Mucosa of rectum (tissue), 2 donors: ENCODE data around the gene ADAT3.
"Not testable (repeated sequence)": the region's sequence is repeated elsewhere in the genome, so short reads cannot be mapped to it uniquely, and the experiment has no call there.

Experiments
- H3K27ac ChIP-seq, 2 donors: one replicate each; pipeline ENCODE4 v1.7.0; 2013; ENCODE audit warnings: inconsistent platforms in 2 of 2, low read depth in 2 of 2, low read length in 2 of 2
- H3K27me3 ChIP-seq, 2 donors: one replicate each; pipeline ENCODE4 v1.7.0; 2013; ENCODE audit warnings: low read length in 2 of 2; ENCODE audit not compliant: control insufficient read depth in 2 of 2, insufficient read depth in 2 of 2
- H3K36me3 ChIP-seq, 2 donors: one replicate each; pipeline ENCODE4 v1.7.0; 2013; ENCODE audit warnings: low read length in 2 of 2; ENCODE audit not compliant: control insufficient read depth in 2 of 2, insufficient read depth in 2 of 2
- H3K4me1 ChIP-seq, 2 donors: one replicate each; pipeline ENCODE4 v1.7.0; 2013; ENCODE audit warnings: low read length in 2 of 2, mild to moderate bottlenecking in 1 of 2; ENCODE audit not compliant: control insufficient read depth in 2 of 2, insufficient read depth in 2 of 2
- H3K4me3 ChIP-seq, 2 donors: one replicate each; pipeline ENCODE4 v1.7.0; 2013; ENCODE audit warnings: low read length in 2 of 2
- H3K9ac ChIP-seq, 2 donors: one replicate each; pipeline ENCODE4 v1.7.0; 2013; ENCODE audit warnings: low read length in 2 of 2, low read depth in 1 of 2, mild to moderate bottlenecking in 1 of 2
- H3K9me3 ChIP-seq, 2 donors: one replicate each; pipeline ENCODE4 v1.7.0; 2013; ENCODE audit warnings: low read length in 2 of 2; ENCODE audit not compliant: control insufficient read depth in 2 of 2
- donor health status: healthy.
- donor health status: Normal muscosa, but diverticular disease.

The ADAT3 gene

GRCh38 chr19:1875646-1876495, 29.3 kb upstream of the ADAT3 start:
- Histone ChIP-seq H3K36me3 (peaks cover 2 to 4% of the 10 kb centered on the region in 2 donors), H3K9ac (peak overlapping the region; percentile 89 to 95), H3K27me3 (no peaks in the 10 kb centered on the region), H3K27ac (peak overlapping the region; percentile 91 to 95), H3K4me3 (peak overlapping the region; percentile 90 to 99), H3K9me3 (no peaks in the 10 kb centered on the region), H3K4me1 (peaks cover 20 to 23% of the 10 kb centered on the region in 2 donors)

GRCh38 chr19:1876496-1877279, 28.5 kb upstream of the ADAT3 start:
- H3K27me3 ChIP-seq, H3K9me3 ChIP-seq, H3K36me3 ChIP-seq: not testable (repeated sequence)
- H3K9ac ChIP-seq = peak overlapping the region; percentile 75 to 95
- peak overlapping the region; percentile 91 to 95 for H3K27ac ChIP-seq
- H3K4me3 ChIP-seq = peak overlapping the region; percentile 67 to 90
- peaks cover 20 to 23% of the 10 kb centered on the region in 2 donors for H3K4me1 ChIP-seq

DNA sequence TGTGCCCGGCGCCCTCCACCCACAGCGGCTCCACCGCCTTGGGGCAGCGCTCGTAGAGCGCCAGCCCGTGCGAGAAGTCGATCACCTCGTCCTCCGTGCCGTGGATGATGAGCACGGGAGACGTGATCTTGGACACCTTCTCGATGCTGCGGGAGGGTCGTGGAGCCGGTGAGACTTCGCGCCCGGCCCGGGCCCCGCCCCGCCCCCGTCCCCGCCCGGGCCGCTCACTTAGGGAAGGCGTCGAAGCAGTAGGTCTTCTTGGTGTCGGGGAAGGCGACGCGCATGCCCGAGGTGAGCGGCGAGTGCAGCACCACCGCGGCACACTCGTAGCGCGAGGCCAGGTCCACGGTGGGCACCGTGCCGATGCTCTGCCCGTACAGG, 27.9 kb upstream of the ADAT3 start:
- H3K27me3 ChIP-seq, H3K27ac ChIP-seq, H3K9me3 ChIP-seq, H3K9ac ChIP-seq, H3K4me3 ChIP-seq, H3K36me3 ChIP-seq: not testable (repeated sequence)
- peaks cover 20 to 27% of the 10 kb centered on the region in 2 donors for H3K4me1 ChIP-seq

DNA sequence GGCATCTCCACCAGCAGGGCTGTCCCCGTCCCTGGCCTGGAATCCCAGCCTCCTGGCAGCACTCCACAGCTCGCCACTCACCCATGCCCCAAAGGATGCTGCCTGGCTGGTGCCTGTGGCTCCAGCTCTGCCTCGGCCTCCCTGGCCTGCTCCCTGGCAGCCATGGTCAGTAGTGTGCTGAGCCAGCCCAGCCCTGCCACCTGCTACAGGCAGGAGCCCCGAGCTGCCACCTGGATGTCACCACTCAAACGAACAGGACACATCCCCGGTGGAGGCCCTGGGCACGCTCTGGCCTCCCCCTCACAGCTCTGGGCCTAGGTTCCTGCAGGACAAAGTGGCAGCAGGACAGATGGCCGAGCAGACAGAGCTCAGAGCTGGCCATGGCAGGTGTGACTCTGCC, 26.6 kb upstream of the ADAT3 start:
- not testable (repeated sequence) for H3K27me3 ChIP-seq, H3K27ac ChIP-seq, H3K4me3 ChIP-seq, H3K36me3 ChIP-seq, H3K9me3 ChIP-seq, H3K9ac ChIP-seq
- peaks cover 27 to 30% of the 10 kb centered on the region in 2 donors for H3K4me1 ChIP-seq

DNA sequence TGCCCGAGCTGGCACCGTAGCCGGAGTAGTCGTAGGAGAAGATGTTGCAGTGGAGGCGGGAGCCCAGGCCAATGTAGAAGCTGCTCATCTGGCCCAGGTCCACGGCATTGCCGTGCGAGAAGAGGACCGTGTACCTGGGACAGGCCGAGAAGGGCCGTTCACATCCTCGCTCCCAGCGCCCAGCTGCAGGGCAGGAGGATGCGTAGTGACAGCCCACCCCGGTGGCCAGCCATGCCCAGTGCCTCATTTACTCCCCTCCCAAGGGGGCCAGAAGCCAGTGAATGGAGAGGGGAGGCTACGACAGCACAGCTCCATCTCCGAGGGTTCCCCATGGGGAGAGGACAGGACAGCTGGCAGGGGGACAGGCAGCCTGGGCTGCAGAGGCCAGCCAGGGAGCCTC, 25.2 kb upstream of the ADAT3 start:
- H3K36me3 ChIP-seq, H3K9ac ChIP-seq, H3K4me3 ChIP-seq, H3K27ac ChIP-seq, H3K27me3 ChIP-seq, H3K9me3 ChIP-seq: not testable (repeated sequence)
- peaks cover 27 to 32% of the 10 kb centered on the region in 2 donors for H3K4me1 ChIP-seq

- Histone ChIP-seq H3K27me3 (no peaks in the 10 kb centered on the region), H3K4me3 (no peak overlapping the region), H3K27ac (no peak overlapping the region), H3K4me1 (peaks cover 25 to 32% of the 10 kb centered on the region in 2 donors), H3K9me3 (no peaks in the 10 kb centered on the region), H3K9ac (no peak overlapping the region), H3K36me3 (peaks cover 0 to 4% of the 10 kb centered on the region in 2 donors)
Observed at GRCh38 chr19:1880611-1881392, 24.4 kb upstream of the ADAT3 start.

DNA sequence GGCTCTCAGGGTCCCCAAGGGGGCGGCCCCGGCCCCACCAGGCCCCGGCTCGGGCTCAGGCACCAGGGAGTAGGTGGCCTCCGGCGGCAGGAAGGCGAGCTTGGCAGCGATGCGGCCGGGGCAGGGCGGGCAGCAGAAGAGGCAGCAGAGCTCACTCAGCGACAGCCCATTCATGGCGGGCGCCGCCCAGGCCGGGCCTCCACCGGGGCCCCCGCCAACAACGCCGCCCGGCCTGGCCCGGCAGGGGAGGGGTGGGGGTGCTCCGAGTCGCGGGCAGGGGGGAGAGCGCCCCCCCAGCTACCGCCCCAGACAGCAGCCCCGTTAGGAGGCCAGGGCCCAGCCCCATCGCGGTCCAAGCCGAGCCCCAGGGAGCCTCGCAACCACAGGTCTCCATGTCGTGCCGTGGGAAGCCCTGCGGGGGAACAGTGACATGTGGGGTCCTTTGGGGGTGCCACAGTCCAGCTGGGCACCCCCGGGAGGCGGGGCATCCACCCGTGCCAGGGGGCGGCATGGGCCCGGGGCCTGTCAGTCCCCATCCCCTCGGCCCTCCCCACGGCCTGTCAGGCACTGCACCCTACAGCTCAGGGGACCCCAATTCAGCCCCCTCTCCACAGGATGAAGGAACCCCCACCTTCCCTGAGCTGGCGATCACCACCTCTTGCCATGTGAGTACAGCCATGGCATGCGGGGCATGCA, 23.7 kb upstream of the ADAT3 start:
- Histone ChIP-seq H3K27ac (peak overlapping the region in 1 of 2 donors; percentile 65), H3K4me1 (peaks cover 21 to 28% of the 10 kb centered on the region in 2 donors)
- H3K27me3 ChIP-seq, H3K4me3 ChIP-seq, H3K9ac ChIP-seq, H3K9me3 ChIP-seq, H3K36me3 ChIP-seq: not testable (repeated sequence)

- Histone ChIP-seq H3K9me3 (no peaks in the 10 kb centered on the region), H3K36me3 (peaks cover 0 to 4% of the 10 kb centered on the region in 2 donors), H3K9ac (peak overlapping the region in 1 of 2 donors; percentile 54), H3K4me3 (peak overlapping the region in 1 of 2 donors; percentile 84), H3K27ac (peak overlapping the region in 1 of 2 donors; percentile 81), H3K27me3 (no peaks in the 10 kb centered on the region), H3K4me1 (peaks cover 20 to 28% of the 10 kb centered on the region in 2 donors)
Observed at GRCh38 chr19:1882089-1882785, 23.0 kb upstream of the ADAT3 start.
